IMR-90 (cell line): Measurements from ENCODE around the gene GPR45. TPM values are rescaled to one million over a fixed set of nuclear protein-coding genes. Genes with fewer than 3 reads are reported as not detected.

ENCODE experiments used
- ATAC-seq: fragments of 200-7000 bp; cut with Tn5 transposase; 2 replicates; pipeline ENCODE4 v1.9.1; 2020; ENCODE audit warnings: low read depth, mild to moderate bottlenecking, moderate library complexity
- BruUV-seq: library from RNA; stranded (reverse); fragments of 400-500 nt; replicated peaks from 2 replicates; lab custom pipeline; 2021; lab: Mats Ljungman, UMichigan
- CTCF ChIA-PET: fragments of 300-600 bp; formaldehyde crosslinking; extraction: SDS; loops from one replicate; lab custom pipeline; 2021; ENCODE audit warnings: antibody characterized with exemption; lab: Yijun Ruan, JAX
- POLR2A ChIA-PET: fragments of 300-600 bp; sonication (Branson Sonifier 250); formaldehyde crosslinking; loops from one replicate; lab custom pipeline; 2022; ENCODE audit warnings: antibody characterized with exemption; ENCODE audit not compliant: unreplicated experiment; lab: Charles Lee
- DNase-seq: peaks from one replicate; pipeline ENCODE4 v3.0.0; 2013
- H2AFZ ChIP-seq: replicated peaks from 2 replicates; pipeline ENCODE3; 2013; ENCODE audit warnings: low read length, mild to moderate bottlenecking; ENCODE audit not compliant: poor library complexity
- H2AK5ac ChIP-seq: 2 replicates; pipeline ENCODE4 v1.6.1; 2013; ENCODE audit warnings: low read depth, low read length, inconsistent platforms
- H2AK9ac ChIP-seq: replicated peaks from 2 replicates; pipeline ENCODE3; 2013; ENCODE audit warnings: mild to moderate bottlenecking, low read depth, low read length, moderate library complexity; ENCODE audit not compliant: poor library complexity
- H2BK120ac ChIP-seq: 2 replicates; pipeline ENCODE4 v1.6.1; 2013; ENCODE audit warnings: low read depth, low read length, inconsistent platforms
- H2BK15ac ChIP-seq: 3 replicates; pipeline ENCODE4 v1.6.1; 2013; ENCODE audit warnings: low read depth, low read length, inconsistent platforms
- H2BK20ac ChIP-seq: 2 replicates; pipeline ENCODE4 v1.6.1; 2013; ENCODE audit warnings: low read depth, mild to moderate bottlenecking, inconsistent platforms, low read length, moderate library complexity
- H2BK5ac ChIP-seq: 2 replicates; pipeline ENCODE4 v1.6.1; 2013; ENCODE audit warnings: mild to moderate bottlenecking, low read depth, low read length, inconsistent platforms; ENCODE audit not compliant: poor library complexity, severe bottlenecking
- H3K14ac ChIP-seq: replicated peaks from 2 replicates; pipeline ENCODE4 v1.6.1; 2013; ENCODE audit warnings: low read depth, low read length, inconsistent platforms
- H3K18ac ChIP-seq: 2 replicates; pipeline ENCODE4 v1.6.1; 2013; ENCODE audit warnings: low read depth, low read length, control low read depth
- H3K23ac ChIP-seq: 2 replicates; pipeline ENCODE4 v1.6.1; 2013; ENCODE audit warnings: low read depth, low read length, inconsistent platforms
- H3K27ac ChIP-seq: 2 replicates; pipeline ENCODE4 v1.5.1; 2013; ENCODE audit warnings: mild to moderate bottlenecking, control low read depth, low read length; ENCODE audit not compliant: insufficient read depth
- H3K27me3 ChIP-seq: 2 replicates; pipeline ENCODE4 v1.6.1; 2013; ENCODE audit warnings: low read length; ENCODE audit not compliant: control insufficient read depth, insufficient read depth
- H3K36me3 ChIP-seq: 2 replicates; pipeline ENCODE4 v1.6.1; 2013; ENCODE audit warnings: low read length, mixed read lengths; ENCODE audit not compliant: control insufficient read depth, insufficient read depth
- H3K4ac ChIP-seq: 2 replicates; pipeline ENCODE4 v1.6.1; 2013; ENCODE audit warnings: low read depth, low read length, inconsistent platforms
- H3K4me1 ChIP-seq: 2 replicates; pipeline ENCODE4 v1.6.1; 2013; ENCODE audit warnings: low read length, mixed read lengths; ENCODE audit not compliant: control insufficient read depth, insufficient read depth
- H3K4me2 ChIP-seq: 2 replicates; pipeline ENCODE4 v1.6.1; 2013; ENCODE audit warnings: low read depth, mild to moderate bottlenecking, control low read depth, low read length, moderate library complexity
- H3K4me3 ChIP-seq: 2 replicates; pipeline ENCODE4 v1.5.1; 2013; ENCODE audit warnings: low read depth, mild to moderate bottlenecking, control low read depth, low read length, moderate library complexity; ENCODE audit not compliant: insufficient read depth
- H3K56ac ChIP-seq: 2 replicates; pipeline ENCODE4 v1.6.1; 2013; ENCODE audit warnings: low read length, inconsistent platforms; ENCODE audit not compliant: insufficient read depth; ENCODE audit errors: extremely low read depth
- H3K79me1 ChIP-seq, 2 experiments: 2 replicates each; pipeline ENCODE4 v1.6.1; 2013; ENCODE audit warnings: low read length in 2 of 2, inconsistent platforms in 1 of 2, low read depth in 1 of 2
- H3K9ac ChIP-seq: 2 replicates; pipeline ENCODE4 v1.6.1; 2013; ENCODE audit warnings: low read depth, low read length, control low read depth
- H3K9me1 ChIP-seq: 2 replicates; pipeline ENCODE4 v1.6.1; 2013; ENCODE audit warnings: low read length, inconsistent platforms; ENCODE audit not compliant: insufficient read depth
- H3K9me3 ChIP-seq: 2 replicates; pipeline ENCODE4 v1.6.1; 2013; ENCODE audit warnings: low read length; ENCODE audit not compliant: control insufficient read depth, insufficient read depth
- H4K20me1 ChIP-seq: 2 replicates; pipeline ENCODE4 v1.6.1; 2013; ENCODE audit warnings: low read length, inconsistent platforms; ENCODE audit not compliant: insufficient read depth
- H4K5ac ChIP-seq: 2 replicates; pipeline ENCODE4 v1.6.1; 2013; ENCODE audit warnings: mild to moderate bottlenecking, low read depth, low read length, control low read depth
- H4K8ac ChIP-seq, 2 experiments: 2 replicates each; pipeline ENCODE4 v1.6.1; 2013; ENCODE audit warnings: low read depth in 2 of 2, low read length in 2 of 2, control low read depth in 1 of 2, inconsistent platforms in 1 of 2
- H4K91ac ChIP-seq: 2 replicates; pipeline ENCODE4 v1.6.1; 2013; ENCODE audit warnings: low read depth, low read length, inconsistent platforms; ENCODE audit not compliant: insufficient read depth
- CHD1 ChIP-seq: IDR thresholded peaks from 2 replicates; pipeline ENCODE4 v1.6.1; 2012; ENCODE audit warnings: low read depth, low read length, improper control_type of control experiment
- MAFK ChIP-seq: IDR thresholded peaks from 2 replicates; pipeline ENCODE4 v1.6.1; 2012; ENCODE audit warnings: low read depth, low read length, improper control_type of control experiment
- MAZ ChIP-seq: IDR thresholded peaks from 2 replicates; pipeline ENCODE4 v1.6.1; 2012; ENCODE audit warnings: low read depth, mild to moderate bottlenecking, low read length, improper control_type of control experiment, moderate library complexity, borderline replicate concordance
- NFE2L2 ChIP-seq: fragments of 150-350 bp; IDR thresholded peaks from 2 replicates; pipeline ENCODE4 v1.6.1; 2016; ENCODE audit warnings: low read depth, mild to moderate bottlenecking, low read length
- RAD21 ChIP-seq: IDR thresholded peaks from 2 replicates; pipeline ENCODE4 v1.6.1; 2012; ENCODE audit warnings: low read length, improper control_type of control experiment
- RFX5 ChIP-seq: IDR thresholded peaks from 2 replicates; pipeline ENCODE4 v1.8.0; 2012; ENCODE audit warnings: low read depth, mild to moderate bottlenecking, low read length, moderate library complexity
- SMC3 ChIP-seq: fragments of 150-350 bp; IDR thresholded peaks from 2 replicates; pipeline ENCODE4 v1.6.1; 2016; ENCODE audit warnings: low read depth, mild to moderate bottlenecking, antibody characterized with exemption, low read length, moderate library complexity
- WGBS, 2 experiments: methylation state at CpG; one replicate each; pipeline versions ENCODE4 v1.1.5 to v1.1.7; 2013; ENCODE audit warnings: missing lambda C conversion rate in 2 of 2; ENCODE audit not compliant: insufficient read length in 1 of 2; ENCODE audit errors: extremely low coverage in 2 of 2; 5-methylcytosine and 5-hydroxymethylcytosine counted together
- dilution Hi-C: fragments of 300-500 bp; cut with HindIII; formaldehyde crosslinking; loops from one replicate; pipeline ENCODE4 v1.14.3; 2018; ENCODE audit warnings: low sequenced_read_pairs; ENCODE audit not compliant: unreplicated experiment
- in situ Hi-C: fragments of 300-500 bp; cut with MboI; formaldehyde crosslinking; loops from 3 replicates; pipeline ENCODE4 v1.14.3; 2019; ENCODE audit warnings: low sequenced_read_pairs, inconsistent platforms, mixed read lengths
- intact Hi-C: fragments of 100-400 bp; cut with micrococcal nuclease; formaldehyde crosslinking; loops from 2 replicates; pipeline ENCODE4 v1.10.0; 2022
- polyA plus RNA-seq, 3 experiments: library from polyadenylated mRNA; depleted of rRNA; stranded (reverse); fragments of >200 nt; gene quantifications; 2 replicates each; pipeline ENCODE4 v1.2.3, GENCODE V29; 2012; ENCODE audit warnings: low replicate concordance in 1 of 3
- total RNA-seq: library from RNA; depleted of rRNA; stranded (reverse); fragments of >200 nt; gene quantifications from 2 replicates; pipeline ENCODE4 v1.2.3, GENCODE V29; 2012

The GPR45 gene
- total and polyA plus RNA-seq, 2 of the 4 experiments (the other 2 are of a cell fraction) = not detected

- Histone ChIP-seq H2BK15ac (peak overlapping the region; percentile 27; the same call in 1 of the 3 replicates), H3K14ac (no peak overlapping the region), H3K9ac (no peak overlapping the region), H2AK5ac (peak overlapping the region; percentile 13; the same call in 1 of the 2 replicates), H3K36me3 (no peaks in the 10 kb centered on the region), H3K4me3 (no peak overlapping the region), H3K56ac (no peak overlapping the region), H3K4me2 (no peak overlapping the region), H4K8ac (no peak overlapping the region), H2BK5ac (no peak overlapping the region), H3K9me1 (0 out of 2 replicates have a peak, but pooled peaks cover 3% of the 10 kb centered on the region), H3K27me3 (peaks cover 3% of the 10 kb centered on the region; the same call in 1 of the 2 replicates), H3K9me3 (no peaks in the 10 kb centered on the region), H2BK20ac (0 out of 2 replicates have a peak overlapping the region, but pooled peaks have one; percentile 26), H2BK120ac (0 out of 2 replicates have a peak overlapping the region, but pooled peaks have one; percentile 3), H3K23ac (no peak overlapping the region), H3K27ac (no peak overlapping the region), H3K79me1 (no peaks in the 10 kb centered on the region), H3K4ac (no peak overlapping the region; the same call in 1 of the 2 replicates), H2AFZ (no peak overlapping the region), H4K20me1 (no peaks in the 10 kb centered on the region), H3K4me1 (0 out of 2 replicates have a peak, but pooled peaks cover 1% of the 10 kb centered on the region), H4K91ac (no peak overlapping the region), H4K5ac (no peak overlapping the region), H3K18ac (peak overlapping the region; percentile 17; the same call in 1 of the 2 replicates), H2AK9ac (no peak overlapping the region)
- in situ Hi-C loops = no loop called here
- no TSS peak for BruUV-seq
- no peak for DNase-seq
- WGBS, 2 experiments = 67% methylated on average over 3 of the region's 14 CpGs; no CpG with 5 or more reads in 1 of the 2 experiments
- POLR2A ChIA-PET = no interaction called here
- intact Hi-C loops = loop anchor here (1.0 kb wide), 1 partner anchor 23 kb away; no protein-coding TSS in a partner anchor
- CTCF ChIA-PET = interaction anchor here (0.9 kb wide), 1 partner anchor 16 kb away, joined by 3 read pairs; no protein-coding TSS in a partner anchor
- dilution Hi-C loops = no loop called here
- no peak for TF ChIP-seq MAZ
- no peak for TF ChIP-seq SMC3
- no peak for TF ChIP-seq RFX5
- TF ChIP-seq CHD1 = no peak
- TF ChIP-seq NFE2L2 = no peak
- TF ChIP-seq MAFK = no peak
- TF ChIP-seq RAD21 = no peak
- no peak for ATAC-seq
Observed at GRCh38 chr2:105238664-105239240, 2.8 kb upstream of the GPR45 start.
